Parathyroid adenoma (tissue), 2 donors: ENCODE measurements around the gene MAJIN.
"Not testable (repeated sequence)": the region's sequence is repeated elsewhere in the genome, so short reads cannot be mapped to it uniquely, and the experiment has no call there.

ENCODE experiments used
- H2AFZ ChIP-seq: fragments of 300-600 bp; sonication (generic); one replicate; pipeline ENCODE4 v1.7.0; 2017; ENCODE audit warnings: antibody characterized with exemption, mild to moderate bottlenecking
- H3K27ac ChIP-seq: fragments of 300-600 bp; sonication (generic); one replicate; pipeline ENCODE4 v1.7.0; 2017
- H3K27me3 ChIP-seq: fragments of 300-600 bp; sonication (generic); one replicate; pipeline ENCODE4 v1.7.0; 2017; ENCODE audit warnings: low read length; ENCODE audit not compliant: control insufficient read depth, insufficient read depth
- H3K36me3 ChIP-seq: fragments of 300-600 bp; sonication (generic); one replicate; pipeline ENCODE4 v1.7.0; 2017; ENCODE audit warnings: low read length; ENCODE audit not compliant: control insufficient read depth, insufficient read depth
- H3K4me1 ChIP-seq: fragments of 300-600 bp; sonication (generic); one replicate; pipeline ENCODE4 v1.7.0; 2017; ENCODE audit warnings: control low read depth
- H3K4me2 ChIP-seq: fragments of 300-600 bp; sonication (generic); one replicate; pipeline ENCODE4 v1.7.0; 2017; ENCODE audit warnings: low read length
- H3K4me3 ChIP-seq: fragments of 300-600 bp; sonication (generic); one replicate; pipeline ENCODE4 v1.7.0; 2017; ENCODE audit warnings: low read depth, low read length
- H3K79me2 ChIP-seq: fragments of 300-600 bp; sonication (generic); one replicate; pipeline ENCODE4 v1.7.0; 2017; ENCODE audit warnings: control low read depth
- H3K9ac ChIP-seq: fragments of 300-600 bp; sonication (generic); one replicate; pipeline ENCODE4 v1.7.0; 2017; ENCODE audit warnings: mild to moderate bottlenecking
- H3K9me3 ChIP-seq: fragments of 300-600 bp; sonication (generic); one replicate; pipeline ENCODE4 v1.7.0; 2017; ENCODE audit warnings: low read length; ENCODE audit not compliant: control insufficient read depth
- CTCF ChIP-seq: fragments of 300-600 bp; sonication (generic); IDR thresholded peaks from one replicate; pipeline ENCODE4 v1.7.0; 2017; ENCODE audit warnings: antibody characterized with exemption, mild to moderate bottlenecking
- donor health status: primary hyperparathyroidism.

Gene MAJIN

GRCh38 chr11:65008873-65009272 is 37.0 kb upstream of the MAJIN start:
- H2AFZ ChIP-seq, result no peak overlapping the region
- no peak overlapping the region for H3K4me2 ChIP-seq
- H3K27ac ChIP-seq, result no peak overlapping the region
- H3K79me2 ChIP-seq, result no peaks in the 10 kb centered on the region
- no peak overlapping the region for H3K9ac ChIP-seq
- H3K9me3 ChIP-seq, result no peaks in the 10 kb centered on the region
- H3K27me3 ChIP-seq, result no peaks in the 10 kb centered on the region
- no peak overlapping the region for H3K4me3 ChIP-seq
- no peak for TF ChIP-seq CTCF
- H3K4me1 ChIP-seq, result no peaks in the 10 kb centered on the region
- no peaks in the 10 kb centered on the region for H3K36me3 ChIP-seq

GRCh38 chr11:65008016-65008415 is 36.1 kb upstream of the MAJIN start:
- no peak for TF ChIP-seq CTCF
- Histone ChIP-seq H3K27ac (no peak overlapping the region), H3K79me2 (no peaks in the 10 kb centered on the region), H3K4me2 (no peak overlapping the region), H3K4me3 (no peak overlapping the region), H3K4me1 (no peaks in the 10 kb centered on the region), H3K9ac (no peak overlapping the region), H3K27me3 (no peaks in the 10 kb centered on the region), H3K9me3 (no peaks in the 10 kb centered on the region), H3K36me3 (no peaks in the 10 kb centered on the region), H2AFZ (no peak overlapping the region)

GRCh38 chr11:65003968-65004367 is 32.1 kb upstream of the MAJIN start:
- H3K79me2 ChIP-seq, H3K4me3 ChIP-seq, H3K4me2 ChIP-seq, H2AFZ ChIP-seq, H3K4me1 ChIP-seq, H3K27me3 ChIP-seq, H3K36me3 ChIP-seq, H3K9ac ChIP-seq, H3K27ac ChIP-seq, H3K9me3 ChIP-seq: not testable (repeated sequence)

GRCh38 chr11:65003282-65003681 is 31.4 kb upstream of the MAJIN start:
- Histone ChIP-seq H3K9ac (no peak overlapping the region), H3K4me3 (no peak overlapping the region), H3K9me3 (no peaks in the 10 kb centered on the region), H3K4me1 (no peaks in the 10 kb centered on the region), H3K36me3 (no peaks in the 10 kb centered on the region), H2AFZ (no peak overlapping the region), H3K27ac (no peak overlapping the region), H3K27me3 (no peaks in the 10 kb centered on the region), H3K79me2 (no peaks in the 10 kb centered on the region), H3K4me2 (no peak overlapping the region)
- TF ChIP-seq CTCF, result no peak

GRCh38 chr11:65002706-65003105 is 30.8 kb upstream of the MAJIN start:
- no peak for TF ChIP-seq CTCF
- Histone ChIP-seq H3K36me3 (no peaks in the 10 kb centered on the region), H3K4me3 (no peak overlapping the region), H3K4me2 (no peak overlapping the region), H3K9ac (no peak overlapping the region), H3K79me2 (no peaks in the 10 kb centered on the region), H3K27me3 (no peaks in the 10 kb centered on the region), H3K4me1 (no peaks in the 10 kb centered on the region), H3K27ac (no peak overlapping the region), H3K9me3 (no peaks in the 10 kb centered on the region), H2AFZ (no peak overlapping the region)
